A673 (cell line): Measurements from ENCODE around the gene SLC8A2. TPM values are rescaled to one million over a fixed set of nuclear protein-coding genes. Genes with fewer than 3 reads are reported as not detected.

Source experiments
- BruUV-seq: library from RNA; stranded (reverse); fragments of 400-500 nt; replicated peaks from 2 replicates; lab custom pipeline; 2021; lab: Mats Ljungman, UMichigan
- CTCF ChIA-PET: fragments of 300-600 bp; sonication (Branson Sonifier 250); formaldehyde crosslinking; loops from one replicate; lab custom pipeline; 2022; ENCODE audit warnings: antibody characterized with exemption; lab: Charles Lee
- POLR2A ChIA-PET: fragments of 300-600 bp; sonication (Branson Sonifier 250); formaldehyde crosslinking; loops from one replicate; lab custom pipeline; 2022; ENCODE audit warnings: antibody characterized with exemption; ENCODE audit not compliant: low non-redundant PET; lab: Charles Lee
- DNase-seq: peaks from one replicate; pipeline ENCODE4 v3.0.0-alpha.2; 2015; ENCODE audit warnings: low spot score
- H3K27ac ChIP-seq: fragments of 200-600 bp; sonication (generic); 2 replicates; pipeline ENCODE4 v1.5.1; 2016; ENCODE audit warnings: mixed run types, low read depth, mild to moderate bottlenecking, mixed read lengths, antibody characterized with exemption, low read length; ENCODE audit not compliant: poor library complexity, severe bottlenecking
- H3K27me3 ChIP-seq: fragments of 200-600 bp; sonication (generic); replicated peaks from 2 replicates; pipeline ENCODE4 v1.6.1; 2017; ENCODE audit warnings: mixed run types, low read depth, mild to moderate bottlenecking, mixed read lengths, antibody characterized with exemption, low read length; ENCODE audit not compliant: insufficient read depth, poor library complexity
- H3K36me3 ChIP-seq: fragments of 200-600 bp; sonication (generic); 2 replicates; pipeline ENCODE4 v1.6.1; 2016; ENCODE audit warnings: mixed run types, mild to moderate bottlenecking, mixed read lengths, antibody characterized with exemption, low read length; ENCODE audit not compliant: insufficient read depth, poor library complexity, severe bottlenecking
- H3K4me1 ChIP-seq: fragments of 200-600 bp; sonication (generic); 2 replicates; pipeline ENCODE4 v1.6.1; 2017; ENCODE audit warnings: mixed run types, mild to moderate bottlenecking, mixed read lengths, antibody characterized with exemption, low read length; ENCODE audit not compliant: insufficient read depth, poor library complexity, severe bottlenecking
- H3K4me3 ChIP-seq: fragments of 200-600 bp; sonication (generic); 2 replicates; pipeline ENCODE4 v1.5.1; 2016; ENCODE audit warnings: low read depth, mixed run types, mild to moderate bottlenecking, mixed read lengths, low read length; ENCODE audit not compliant: poor library complexity, severe bottlenecking
- H3K9me3 ChIP-seq: fragments of 200-600 bp; sonication (generic); 2 replicates; pipeline ENCODE4 v1.6.1; 2016; ENCODE audit warnings: mixed run types, low read depth, mild to moderate bottlenecking, mixed read lengths, antibody characterized with exemption, low read length; ENCODE audit not compliant: poor library complexity, severe bottlenecking
- CTCF ChIP-seq: fragments of 300-800, 200-600 bp; sonication (generic); conservative IDR thresholded peaks from 2 replicates; pipeline ENCODE4 v1.5.1; 2017; ENCODE audit warnings: low read depth, mild to moderate bottlenecking, antibody characterized with exemption, low read length, moderate library complexity, mixed read lengths
- EZH2 ChIP-seq: fragments of 200-600 bp; sonication (generic); IDR thresholded peaks from 2 replicates; pipeline ENCODE4 v1.6.1; 2017; ENCODE audit warnings: borderline replicate concordance, low read depth, mild to moderate bottlenecking, mixed read lengths, antibody characterized with exemption, low read length; ENCODE audit not compliant: poor library complexity, severe bottlenecking
- intact Hi-C: fragments of 100-400 bp; cut with micrococcal nuclease; formaldehyde crosslinking; loops from one replicate; pipeline ENCODE4 v1.10.0; 2022; ENCODE audit not compliant: unreplicated experiment
- total RNA-seq: library from RNA; stranded (reverse); gene quantifications from 2 replicates; pipeline ENCODE4 v1.2.3, GENCODE V29; 2021

The SLC8A2 gene
- total RNA-seq, 1 experiment from 2014 or later = 3.2 TPM

- ChIA-PET CTCF (no interaction called here), POLR2A (no interaction called here)
- Histone ChIP-seq H3K4me1 (no peaks in the 10 kb centered on the region), H3K36me3 (no peaks in the 10 kb centered on the region), H3K27me3 (no peaks in the 10 kb centered on the region), H3K27ac (no peak overlapping the region), H3K4me3 (no peak overlapping the region), H3K9me3 (no peaks in the 10 kb centered on the region)
- intact Hi-C loops = no loop called here
- BruUV-seq = no TSS peak
- no peak for TF ChIP-seq EZH2
- no peak for TF ChIP-seq CTCF
- DNase-seq = no peak
These were observed 37.0 kb upstream of the SLC8A2 start for GRCh38 chr19:47508721-47509120.

GRCh38 chr19:47507924-47508553, 36.3 kb upstream of the SLC8A2 start:
- POLR2A ChIA-PET = no interaction called here

GRCh38 chr19:47507012-47507411, 35.3 kb upstream of the SLC8A2 start:
- POLR2A ChIA-PET = no interaction called here
- H3K27ac ChIP-seq = no peak overlapping the region

More at GRCh38 chr19:47507924-47508553, 36.3 kb upstream of the SLC8A2 start:
- no peaks in the 10 kb centered on the region for H3K4me1 ChIP-seq
- no TSS peak for BruUV-seq
- intact Hi-C loops = no loop called here
- H3K27me3 ChIP-seq = no peaks in the 10 kb centered on the region
- H3K9me3 ChIP-seq = no peaks in the 10 kb centered on the region
- no peak for TF ChIP-seq EZH2
- no peak for TF ChIP-seq CTCF
- H3K4me3 ChIP-seq = no peak overlapping the region
- DNase-seq = no peak
- H3K27ac ChIP-seq = no peak overlapping the region
- H3K36me3 ChIP-seq = peaks cover 5% of the 10 kb centered on the region
- CTCF ChIA-PET = no interaction called here

More at GRCh38 chr19:47507012-47507411, 35.3 kb upstream of the SLC8A2 start:
- TF ChIP-seq CTCF = no peak
- TF ChIP-seq EZH2 = no peak
- CTCF ChIA-PET = no interaction called here
- Histone ChIP-seq H3K4me1 (no peaks in the 10 kb centered on the region), H3K4me3 (no peak overlapping the region), H3K36me3 (peaks cover 5% of the 10 kb centered on the region), H3K9me3 (no peaks in the 10 kb centered on the region), H3K27me3 (no peaks in the 10 kb centered on the region)
- DNase-seq = no peak
- intact Hi-C loops = no loop called here
- BruUV-seq = no TSS peak
